Measurements from ENCODE around the gene SAMHD1. TPM values are rescaled to one million over a fixed set of nuclear protein-coding genes. Genes with fewer than 3 reads are reported as not detected.

The SAMHD1 gene
- total and polyA plus RNA-seq, 2 of the 13 experiments (the other 11 are each of a cell fraction or from before 2014, with no cell fraction given): 16.9 to 43.5 TPM

GRCh38 chr20:36951979-36952738 is 651 bp upstream of the SAMHD1 start (continued):
- no peak for TF ChIP-seq POGK (CRISPR knock-in tag; conservative IDR thresholded peaks at IDR 0.05)
- TF ChIP-seq POLR2AphosphoS5 (IDR thresholded peaks at IDR 0.05; ENCODE audit: low read depth, low read length): no peak
- TF ChIP-seq ZNF589 (CRISPR knock-in tag; conservative IDR thresholded peaks at IDR 0.05): no peak
- peak; percentile 9; the same call in 1 of the 2 replicates for TF ChIP-seq SRF (IDR thresholded peaks at IDR 0.05; ENCODE audit: low read depth, low read length)
- TF ChIP-seq PHF5A (CRISPR knock-in tag; IDR thresholded peaks at IDR 0.05; ENCODE audit: low read depth, unreplicated experiment): peak; percentile 22
- 0 out of 2 replicates have a peak, but pooled peaks have one; percentile 3 for TF ChIP-seq NR2C2 (CRISPR knock-in tag; IDR thresholded peaks at IDR 0.05; ENCODE audit: borderline replicate concordance)
- TF ChIP-seq TCF7 (IDR thresholded peaks at IDR 0.05; ENCODE audit: low read depth): no peak
- TF ChIP-seq GLI4 (CRISPR knock-in tag; IDR thresholded peaks at IDR 0.05; ENCODE audit: borderline replicate concordance): no peak
- no peak for TF ChIP-seq ARHGAP35 (CRISPR knock-in tag; IDR thresholded peaks at IDR 0.05; ENCODE audit: borderline replicate concordance)
- TF ChIP-seq ZNF674 (CRISPR knock-in tag; IDR thresholded peaks at IDR 0.05; ENCODE audit: low read depth): peak; percentile 2; the same call in 1 of the 2 replicates
- TF ChIP-seq SNRNP70 (IDR thresholded peaks at IDR 0.05; ENCODE audit: low read depth, low read length): no peak
- no peak; the same call in 1 of the 2 replicates for TF ChIP-seq ZNF263 (CRISPR knock-in tag; IDR thresholded peaks at IDR 0.05)
- no peak for TF ChIP-seq ZNF770 (CRISPR knock-in tag; IDR thresholded peaks at IDR 0.05)
- peak; percentile 55; the same call in 1 of the 2 replicates for TF ChIP-seq ARNTL (CRISPR knock-in tag; IDR thresholded peaks at IDR 0.05)
- no peak for TF ChIP-seq TMF1 (CRISPR knock-in tag; IDR thresholded peaks at IDR 0.05; ENCODE audit: low read depth)
- peak; percentile 0; the same call in 1 of the 2 replicates for TF ChIP-seq ZNF639 (CRISPR knock-in tag; conservative IDR thresholded peaks at IDR 0.05)
- no peak for TF ChIP-seq KMT2A (CRISPR knock-in tag; IDR thresholded peaks at IDR 0.05)
- TF ChIP-seq DMTF1 (CRISPR knock-in tag; IDR thresholded peaks at IDR 0.05): no peak
- peak; percentile 42; the same call in 1 of the 2 replicates for TF ChIP-seq ZSCAN25 (CRISPR knock-in tag; IDR thresholded peaks at IDR 0.05)
- peak; percentile 1; the same call in 1 of the 2 replicates for TF ChIP-seq HNF1B (CRISPR knock-in tag; IDR thresholded peaks at IDR 0.05)
